Measurements from ENCODE around the gene BID.

The BID gene

DNA sequence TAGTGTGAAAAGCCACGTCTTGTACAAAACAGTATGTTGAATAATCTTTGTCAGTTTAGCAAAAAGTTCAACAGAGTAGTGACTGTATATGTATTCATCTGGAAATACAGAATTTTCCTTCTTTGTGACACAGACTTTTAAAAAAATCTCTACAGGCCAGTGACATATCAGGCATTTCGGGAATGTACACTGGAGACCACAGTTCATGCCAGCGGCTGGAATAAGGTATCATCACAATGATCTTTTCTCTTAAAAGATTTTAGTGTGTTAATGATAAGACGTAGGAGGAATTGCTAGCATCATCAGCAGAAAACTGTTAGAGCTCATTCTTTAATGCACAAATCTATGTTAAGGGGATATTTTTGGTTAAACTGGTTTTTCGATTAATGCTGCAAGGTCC lies 78.3 kb downstream of the BID start:
- H3K4me3 ChIP-seq (ENCODE audit: low read depth in 1 of 2, low read length in 1 of 2), result no peak overlapping the region
- no peak for TF ChIP-seq CTCF (IDR thresholded peaks at IDR 0.05)
- H3K9me3 ChIP-seq, result no peaks in the 10 kb centered on the region
- H3K36me3 ChIP-seq, result peaks cover 7% of the 10 kb centered on the region
- no peak overlapping the region for H3K27ac ChIP-seq
- H3K27me3 ChIP-seq, result no peaks in the 10 kb centered on the region
- peaks cover 21 to 34% of the 10 kb centered on the region in 2 experiments for H3K4me1 ChIP-seq (ENCODE audit: control insufficient read depth in 1 of 2, insufficient read depth in 1 of 2, low read depth in 1 of 2, low read length in 1 of 2)

GRCh38 chr22:17694752-17695151 lies 79.5 kb downstream of the BID start:
- H3K9me3 ChIP-seq, result no peaks in the 10 kb centered on the region
- peaks cover 7% of the 10 kb centered on the region for H3K36me3 ChIP-seq
- H3K27ac ChIP-seq, result no peak overlapping the region
- H3K4me3 ChIP-seq (ENCODE audit: low read depth in 1 of 2, low read length in 1 of 2), result no peak overlapping the region
- H3K4me1 ChIP-seq (ENCODE audit: control insufficient read depth in 1 of 2, insufficient read depth in 1 of 2, low read depth in 1 of 2, low read length in 1 of 2), result peaks cover 17 to 27% of the 10 kb centered on the region in 2 experiments
- no peak for TF ChIP-seq CTCF (IDR thresholded peaks at IDR 0.05)
- no peaks in the 10 kb centered on the region for H3K27me3 ChIP-seq

- Histone ChIP-seq H3K4me1 (ENCODE audit: control insufficient read depth in 1 of 2, insufficient read depth in 1 of 2, low read depth in 1 of 2, low read length in 1 of 2) (peaks cover 16 to 23% of the 10 kb centered on the region in 2 experiments), H3K4me3 (ENCODE audit: low read depth in 1 of 2, low read length in 1 of 2) (no peak overlapping the region), H3K27me3 (no peaks in the 10 kb centered on the region), H3K36me3 (peaks cover 7% of the 10 kb centered on the region), H3K9me3 (no peaks in the 10 kb centered on the region), H3K27ac (no peak overlapping the region)
- no peak for TF ChIP-seq CTCF (IDR thresholded peaks at IDR 0.05)
These were observed 80.1 kb downstream of the BID start for GRCh38 chr22:17694193-17694592.

DNA sequence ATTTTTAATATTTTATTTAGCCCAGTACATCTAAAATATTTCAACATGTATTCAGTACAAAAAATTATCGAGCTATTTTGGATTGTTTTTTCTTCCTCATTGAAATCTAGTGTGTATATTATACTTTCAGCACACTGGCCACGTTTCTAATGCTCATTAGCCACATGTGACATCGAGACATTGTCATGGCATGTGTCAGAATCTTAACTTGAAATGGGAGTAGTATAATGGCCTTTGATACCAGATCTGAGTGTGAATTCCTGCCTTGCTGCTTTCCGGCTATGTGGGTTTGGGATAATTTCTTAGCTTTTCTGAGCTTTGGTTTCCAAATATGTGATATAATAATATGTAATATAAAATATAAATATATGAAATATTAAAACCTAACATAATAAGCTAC lies 81.4 kb downstream of the BID start:
- H3K4me3 ChIP-seq (ENCODE audit: low read depth in 1 of 2, low read length in 1 of 2), result no peak overlapping the region
- TF ChIP-seq CTCF (IDR thresholded peaks at IDR 0.05), result no peak
- H3K36me3 ChIP-seq, result peaks cover 7% of the 10 kb centered on the region
- no peaks in the 10 kb centered on the region for H3K27me3 ChIP-seq
- no peak overlapping the region for H3K27ac ChIP-seq
- H3K4me1 ChIP-seq (ENCODE audit: control insufficient read depth in 1 of 2, insufficient read depth in 1 of 2, low read depth in 1 of 2, low read length in 1 of 2), result peaks cover 10 to 16% of the 10 kb centered on the region in 2 experiments
- H3K9me3 ChIP-seq, result no peaks in the 10 kb centered on the region

DNA sequence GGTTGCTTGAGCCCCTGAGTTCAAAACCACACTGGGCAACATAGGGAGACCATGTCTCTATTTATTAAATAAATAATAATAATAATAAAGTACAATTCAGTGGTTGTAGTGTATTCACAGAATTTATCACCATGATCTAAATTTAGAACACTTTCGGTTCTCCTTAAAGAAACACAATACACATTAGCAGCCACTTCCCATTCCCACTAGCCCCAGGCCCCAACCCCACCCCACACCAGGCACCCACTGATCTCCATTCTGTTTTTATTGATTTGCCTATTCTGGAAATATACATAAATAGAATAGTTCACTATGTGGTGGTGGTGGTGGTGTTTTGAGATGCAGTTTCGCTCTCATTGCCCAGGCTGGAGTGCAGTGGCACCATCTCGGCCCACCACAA lies 90.0 kb downstream of the BID start:
- Histone ChIP-seq H3K4me3 (ENCODE audit: low read depth in 1 of 2, low read length in 1 of 2) (no peak overlapping the region), H3K4me1 (ENCODE audit: control insufficient read depth in 1 of 2, insufficient read depth in 1 of 2, low read depth in 1 of 2, low read length in 1 of 2) (peaks cover 0 to 10% of the 10 kb centered on the region in 2 experiments), H3K36me3 (no peaks in the 10 kb centered on the region), H3K9me3 (no peaks in the 10 kb centered on the region), H3K27me3 (no peaks in the 10 kb centered on the region), H3K27ac (no peak overlapping the region)
- TF ChIP-seq CTCF (IDR thresholded peaks at IDR 0.05), result no peak

Data from neutrophil (primary cell).